HUES6 (cell line): Measurements from ENCODE around the gene PITPNB.

Experiments
- H3K27ac ChIP-seq: 2 replicates; pipeline ENCODE4 v1.7.0; 2013; ENCODE audit warnings: low read depth, mild to moderate bottlenecking, low read length, inconsistent platforms
- H3K27me3 ChIP-seq: 2 replicates; pipeline ENCODE4 v1.6.1; 2013; ENCODE audit warnings: low read length; ENCODE audit not compliant: control insufficient read depth, insufficient read depth
- H3K36me3 ChIP-seq: 2 replicates; pipeline ENCODE4 v1.6.1; 2013; ENCODE audit warnings: low read length; ENCODE audit not compliant: control insufficient read depth, insufficient read depth
- H3K4me1 ChIP-seq: 2 replicates; pipeline ENCODE4 v1.6.1; 2013; ENCODE audit warnings: low read length; ENCODE audit not compliant: control insufficient read depth, insufficient read depth
- H3K4me3 ChIP-seq: 2 replicates; pipeline ENCODE4 v1.5.1; 2013; ENCODE audit warnings: low read depth, low read length
- H3K9ac ChIP-seq: one replicate; pipeline ENCODE4 v1.6.1; 2013; ENCODE audit warnings: mild to moderate bottlenecking, low read length
- H3K9me3 ChIP-seq: 2 replicates; pipeline ENCODE4 v1.6.1; 2013; ENCODE audit warnings: low read depth, low read length; ENCODE audit not compliant: control insufficient read depth, insufficient read depth

The PITPNB gene

DNA sequence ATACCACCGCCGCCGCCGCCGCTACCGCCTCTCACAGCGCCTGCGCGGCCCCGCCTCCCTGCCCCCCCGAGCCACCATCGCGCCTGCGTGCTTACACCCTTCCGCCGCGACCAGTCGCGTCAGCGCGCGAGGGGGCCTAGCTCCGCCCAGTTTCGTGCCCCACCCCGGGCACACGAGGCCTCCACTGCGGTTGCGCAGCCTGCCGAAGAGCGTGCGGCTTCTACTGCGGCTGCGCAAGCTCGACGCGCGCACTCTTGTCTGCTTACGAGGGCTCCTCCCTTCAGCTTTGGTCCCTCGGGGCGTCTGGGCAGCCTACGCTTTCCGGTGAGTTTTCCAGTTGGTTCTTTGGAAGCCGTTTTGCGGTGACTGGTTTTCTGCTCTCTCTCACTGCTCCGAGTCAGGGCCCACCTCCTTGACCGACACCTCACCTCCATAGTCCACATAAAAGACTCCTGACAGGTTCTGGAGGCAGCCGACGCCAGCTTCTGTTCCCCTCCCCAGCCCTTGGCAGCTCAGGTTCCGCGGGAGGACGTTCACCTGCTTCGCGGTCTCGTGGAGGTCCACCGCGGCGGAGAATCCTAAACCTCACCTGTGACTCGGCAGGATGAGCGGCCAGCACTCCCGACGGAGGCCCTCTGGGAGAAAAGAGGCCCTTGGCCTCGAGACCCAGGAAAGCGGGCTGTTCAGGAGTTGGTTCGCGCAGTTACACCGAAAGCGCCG is at the start of gene PITPNB:
PITPNB (minus strand) TSS at position 35 of the 720 bp plus-strand sequence. CDS start 65 bp downstream, outside the sequence.
- peaks cover 15% of the 10 kb centered on the region for H3K36me3 ChIP-seq
- H3K4me1 ChIP-seq: peaks cover 28% of the 10 kb centered on the region
- H3K9me3 ChIP-seq: no peaks in the 10 kb centered on the region
- H3K27me3 ChIP-seq: no peaks in the 10 kb centered on the region
- peak within 1 kb of the TSS; percentile 84 for H3K9ac ChIP-seq
- H3K27ac ChIP-seq: peak within 1 kb of the TSS; percentile 75; the same call in 1 of the 2 replicates
- peak within 1 kb of the TSS; percentile 81 for H3K4me3 ChIP-seq

DNA sequence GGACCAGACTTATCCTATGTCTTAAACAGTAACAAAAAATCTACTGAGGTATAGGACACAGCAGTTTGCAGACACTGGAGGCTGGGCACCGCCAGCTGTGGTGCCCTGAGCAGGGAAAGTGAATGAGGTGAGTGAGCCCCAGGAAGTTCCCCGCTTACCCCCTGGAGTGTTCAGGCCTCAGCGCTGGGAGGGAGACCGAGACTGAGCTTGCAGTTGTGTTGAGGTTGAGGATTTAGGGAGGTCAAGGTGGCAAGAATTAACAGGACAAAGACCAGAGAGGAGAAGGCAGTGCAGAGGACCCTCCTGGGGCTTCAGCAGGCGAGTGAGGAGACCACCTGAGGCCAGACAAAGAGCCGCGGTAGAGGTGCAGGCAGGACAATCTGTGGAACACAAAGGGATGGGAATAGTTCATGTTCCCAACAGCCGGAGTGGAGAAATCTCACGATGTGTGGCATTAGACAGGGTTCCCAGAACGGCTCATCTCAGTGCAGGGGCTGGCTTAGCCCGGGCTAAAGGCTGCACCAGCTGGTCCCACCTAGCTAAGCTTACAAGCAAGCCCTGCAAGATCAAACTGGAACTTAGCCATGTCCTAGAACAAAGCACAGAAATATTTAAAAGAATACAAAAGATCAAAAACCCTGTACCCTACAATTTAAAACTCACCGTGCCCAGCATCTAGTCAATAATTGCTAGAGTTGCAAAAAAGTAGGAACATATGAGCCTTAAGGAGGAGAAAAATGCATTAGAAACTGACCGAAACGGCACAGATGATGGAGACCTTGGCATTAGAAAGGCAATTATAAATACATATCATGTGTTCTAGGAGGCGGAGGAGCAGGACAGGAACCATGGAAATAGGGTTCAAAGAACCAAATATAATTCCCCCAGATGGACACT is 47.4 kb upstream of the PITPNB start:
- Histone ChIP-seq H3K36me3 (no peaks in the 10 kb centered on the region), H3K27ac (no peak overlapping the region), H3K4me3 (no peak overlapping the region), H3K9me3 (no peaks in the 10 kb centered on the region), H3K9ac (no peak overlapping the region), H3K4me1 (peaks cover 11% of the 10 kb centered on the region), H3K27me3 (no peaks in the 10 kb centered on the region)

DNA sequence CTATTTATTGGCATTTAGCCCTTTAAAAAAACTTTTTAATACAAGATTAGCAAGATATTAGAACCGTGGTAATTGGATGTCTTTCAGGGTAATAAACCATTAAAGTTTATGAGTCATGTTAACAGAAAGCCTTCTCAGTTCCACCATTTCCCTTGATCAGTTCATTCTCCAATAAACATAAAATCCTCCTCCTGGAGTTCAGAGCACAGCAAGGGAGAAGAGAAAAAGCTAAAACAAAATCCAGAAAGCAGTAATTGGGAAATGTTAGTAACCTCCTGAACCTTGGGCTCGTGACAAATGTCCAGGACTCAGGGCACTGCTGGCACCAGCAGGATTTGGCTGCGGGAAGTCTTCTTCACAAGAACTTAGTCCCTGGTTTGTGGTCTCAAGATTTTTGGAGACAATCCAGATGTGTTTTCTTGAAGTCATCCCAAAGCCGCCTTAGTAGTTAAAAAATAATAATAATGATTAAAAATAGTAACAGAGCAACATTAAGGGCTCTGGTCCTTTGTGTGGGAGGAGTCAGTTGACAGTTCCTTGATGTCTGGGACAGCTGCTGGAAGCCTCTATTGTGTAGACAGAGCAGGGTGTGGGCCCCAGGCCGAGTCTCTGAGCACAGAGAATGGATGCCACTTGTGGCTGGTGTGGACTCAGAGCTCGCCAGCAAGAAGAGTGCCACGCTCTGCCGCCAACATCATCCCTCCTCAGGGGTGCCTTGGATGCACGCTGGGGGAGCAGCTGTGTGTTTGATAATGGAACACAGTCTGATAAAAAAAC is 43.4 kb upstream of the PITPNB start:
- Histone ChIP-seq H3K36me3 (no peaks in the 10 kb centered on the region), H3K27me3 (no peaks in the 10 kb centered on the region), H3K9ac (no peak overlapping the region), H3K9me3 (no peaks in the 10 kb centered on the region), H3K27ac (no peak overlapping the region), H3K4me1 (peaks cover 24% of the 10 kb centered on the region), H3K4me3 (no peak overlapping the region)

DNA sequence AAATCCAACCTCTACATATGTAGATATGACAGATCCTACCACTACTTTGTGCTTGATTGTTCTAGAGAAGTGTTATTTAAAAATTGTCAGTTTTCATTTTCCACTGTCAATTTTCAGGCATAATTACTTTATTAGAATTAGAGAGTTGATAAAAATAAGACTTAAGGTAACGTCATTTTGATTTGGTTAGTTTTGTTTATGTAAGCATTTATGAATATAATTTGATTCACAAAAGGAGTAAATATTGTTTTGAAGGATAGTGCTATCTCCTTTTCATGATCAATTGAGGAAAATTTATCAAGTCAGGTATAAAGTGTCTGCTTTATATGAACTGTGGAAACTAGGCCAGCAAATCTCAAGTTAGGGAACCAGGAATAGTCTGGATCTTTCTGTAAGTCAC is 42.6 kb upstream of the PITPNB start:
- H3K4me3 ChIP-seq: no peak overlapping the region
- H3K27me3 ChIP-seq: no peaks in the 10 kb centered on the region
- H3K9ac ChIP-seq: no peak overlapping the region
- H3K4me1 ChIP-seq: peaks cover 24% of the 10 kb centered on the region
- no peaks in the 10 kb centered on the region for H3K36me3 ChIP-seq
- no peak overlapping the region for H3K27ac ChIP-seq
- no peaks in the 10 kb centered on the region for H3K9me3 ChIP-seq

DNA sequence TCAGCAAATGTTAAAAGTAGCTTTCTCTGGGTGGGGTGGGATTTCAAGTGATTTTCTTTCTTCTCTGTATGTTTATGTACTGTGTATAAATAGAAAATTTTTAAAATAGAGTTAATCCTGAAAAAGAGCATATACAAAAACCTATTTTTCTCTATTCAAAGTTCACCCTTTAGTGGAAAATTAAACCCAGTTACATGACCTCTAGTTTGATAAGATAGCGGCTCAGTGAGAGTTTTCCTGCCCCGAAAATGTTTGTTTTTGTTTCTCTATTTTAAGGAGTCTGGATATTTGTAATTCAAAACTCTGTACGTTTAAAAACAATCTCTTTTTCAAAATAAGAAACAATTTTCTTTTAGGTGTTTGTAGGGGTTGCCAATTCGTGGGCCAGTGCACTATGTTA is 42.1 kb upstream of the PITPNB start:
- Histone ChIP-seq H3K9ac (no peak overlapping the region), H3K9me3 (no peaks in the 10 kb centered on the region; the same call in 1 of the 2 replicates), H3K27me3 (no peaks in the 10 kb centered on the region), H3K36me3 (no peaks in the 10 kb centered on the region), H3K4me1 (peaks cover 21% of the 10 kb centered on the region), H3K4me3 (no peak overlapping the region), H3K27ac (no peak overlapping the region)

DNA sequence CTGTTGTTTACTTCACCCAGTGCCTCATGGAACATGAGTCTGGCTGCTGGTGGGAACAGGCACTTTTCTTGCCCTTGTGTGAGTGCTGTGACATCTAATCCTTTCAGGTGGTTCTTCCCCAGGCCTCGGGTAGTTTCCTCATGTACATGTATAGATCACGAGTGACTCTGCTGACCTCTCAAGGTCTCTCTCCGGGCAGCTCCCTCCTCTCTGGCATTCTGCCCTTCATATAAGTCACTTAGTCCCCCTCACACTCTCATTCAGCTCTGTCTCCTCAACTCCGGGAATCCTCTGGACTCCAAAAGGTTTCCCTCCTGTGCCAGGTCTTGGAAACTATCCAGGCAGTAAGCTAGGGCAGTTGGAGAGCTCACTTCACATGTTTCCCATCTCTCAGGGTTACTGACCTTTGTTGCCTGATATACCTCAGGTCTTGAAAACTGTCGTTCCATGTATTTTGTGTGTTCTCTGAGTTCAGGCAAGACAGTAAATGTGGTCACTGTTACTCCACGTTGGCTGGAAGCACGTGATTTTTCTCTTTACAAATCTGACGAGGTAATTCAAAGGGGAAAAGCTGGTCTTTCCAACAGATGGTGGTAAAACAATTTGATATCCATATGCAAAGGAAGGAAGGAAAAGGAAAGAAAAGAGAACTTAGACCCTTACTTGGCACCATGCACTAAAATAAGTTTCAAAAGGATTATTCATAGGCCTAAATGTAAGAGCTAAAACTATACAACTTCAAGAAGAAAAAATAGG is 40.5 kb upstream of the PITPNB start:
- Histone ChIP-seq H3K36me3 (no peaks in the 10 kb centered on the region), H3K4me3 (no peak overlapping the region), H3K4me1 (peaks cover 13% of the 10 kb centered on the region), H3K9ac (no peak overlapping the region), H3K27me3 (no peaks in the 10 kb centered on the region), H3K27ac (no peak overlapping the region), H3K9me3 (no peaks in the 10 kb centered on the region; the same call in 1 of the 2 replicates)

DNA sequence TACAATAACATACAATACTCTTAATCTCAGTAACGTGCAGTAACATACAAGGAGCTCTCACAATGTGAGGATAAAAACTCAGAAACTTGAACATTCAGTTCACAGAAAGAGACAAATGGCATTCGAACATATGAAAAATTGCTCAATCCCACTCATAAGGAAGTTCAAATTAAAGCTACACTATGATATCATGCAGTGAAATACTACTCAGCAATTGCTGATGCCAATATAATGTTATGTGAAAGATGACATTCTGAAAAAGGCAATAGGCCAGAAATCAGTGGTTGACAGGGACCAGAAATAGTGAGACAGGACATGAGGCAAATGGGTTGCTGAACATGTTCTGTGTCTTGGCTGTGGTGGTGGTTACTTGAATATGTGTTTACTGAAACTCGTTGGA is 33.7 kb upstream of the PITPNB start:
- Histone ChIP-seq H3K27me3 (no peaks in the 10 kb centered on the region), H3K9ac (no peak overlapping the region), H3K9me3 (no peaks in the 10 kb centered on the region; the same call in 1 of the 2 replicates), H3K36me3 (no peaks in the 10 kb centered on the region), H3K27ac (no peak overlapping the region), H3K4me3 (no peak overlapping the region), H3K4me1 (no peaks in the 10 kb centered on the region)

DNA sequence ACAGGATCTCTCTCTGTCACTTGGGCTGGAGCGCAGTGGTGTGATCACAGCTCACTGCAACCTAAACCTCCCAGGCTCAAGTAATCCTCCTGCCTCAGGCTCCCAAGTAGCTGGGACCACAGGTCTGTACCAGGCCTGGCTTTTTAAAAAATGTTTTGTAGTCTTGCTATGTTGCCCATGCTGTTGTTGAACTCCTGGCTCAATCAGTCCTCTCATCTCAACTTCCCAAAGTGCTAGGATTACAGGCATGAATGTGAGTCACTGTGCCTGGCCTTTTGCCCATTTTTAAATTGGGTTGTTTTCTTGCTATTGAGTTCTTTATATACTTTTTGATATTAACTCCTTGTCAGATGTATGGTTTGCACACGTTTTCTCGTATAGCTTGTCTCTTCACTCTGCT is 33.0 kb upstream of the PITPNB start:
- Histone ChIP-seq H3K4me1 (no peaks in the 10 kb centered on the region), H3K27ac (no peak overlapping the region), H3K27me3 (no peaks in the 10 kb centered on the region), H3K9me3 (no peaks in the 10 kb centered on the region; the same call in 1 of the 2 replicates), H3K4me3 (no peak overlapping the region), H3K36me3 (no peaks in the 10 kb centered on the region), H3K9ac (no peak overlapping the region)

DNA sequence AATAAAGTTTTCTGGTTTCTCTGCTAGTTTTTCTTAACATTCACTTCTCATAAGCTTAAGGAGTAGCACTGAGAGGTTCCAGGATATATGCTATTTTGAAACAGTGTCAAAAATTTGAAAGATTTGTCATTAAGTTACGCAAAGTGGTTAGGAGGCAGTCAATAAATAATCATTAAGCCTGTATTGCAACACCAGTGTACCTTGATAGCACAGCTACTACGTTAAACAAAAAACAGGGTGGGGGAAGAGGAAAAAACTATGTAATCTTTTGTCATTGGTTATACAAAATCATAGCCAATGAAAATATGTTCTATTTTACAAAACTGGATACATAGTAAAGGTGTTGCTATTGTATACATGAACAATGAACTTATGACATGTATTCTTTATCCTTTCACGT is 30.4 kb upstream of the PITPNB start:
- H3K9me3 ChIP-seq: no peaks in the 10 kb centered on the region
- no peak overlapping the region for H3K27ac ChIP-seq
- H3K9ac ChIP-seq: no peak overlapping the region
- no peaks in the 10 kb centered on the region for H3K4me1 ChIP-seq
- no peaks in the 10 kb centered on the region for H3K27me3 ChIP-seq
- no peaks in the 10 kb centered on the region for H3K36me3 ChIP-seq
- H3K4me3 ChIP-seq: no peak overlapping the region

DNA sequence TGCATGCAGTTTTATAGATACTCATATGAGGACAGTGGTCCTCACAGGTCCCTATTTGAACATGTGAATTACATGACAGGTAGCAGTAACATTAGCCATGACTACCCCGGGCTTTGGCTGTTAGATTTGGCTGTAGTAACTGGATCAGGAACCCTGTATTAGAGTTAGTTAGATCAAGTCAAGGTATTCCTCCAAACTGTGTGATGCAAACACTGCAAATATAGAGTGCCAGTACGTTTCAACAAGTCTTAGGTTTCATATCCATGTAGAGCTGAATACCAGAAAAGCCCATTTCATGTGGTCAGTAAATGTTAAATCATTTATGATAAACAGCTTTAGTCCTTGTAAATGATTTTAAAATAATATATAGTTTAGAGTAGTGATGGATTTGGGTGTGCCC is 29.5 kb upstream of the PITPNB start:
- H3K4me1 ChIP-seq: no peaks in the 10 kb centered on the region
- no peak overlapping the region for H3K4me3 ChIP-seq
- no peaks in the 10 kb centered on the region for H3K27me3 ChIP-seq
- H3K9ac ChIP-seq: no peak overlapping the region
- no peaks in the 10 kb centered on the region for H3K9me3 ChIP-seq
- H3K36me3 ChIP-seq: no peaks in the 10 kb centered on the region
- H3K27ac ChIP-seq: no peak overlapping the region
